Trophoblast cell (in vitro differentiated cells and primary cell): ENCODE results near the gene FBRSL1.
A peak's percentile ranks its signal among the peaks of the same experiment; 100 is the strongest.

Experiments
- DNase-seq, 2 donors: peaks; one replicate each; pipeline ENCODE4 v3.0.0-alpha.2; 2016
- H2AFZ ChIP-seq: 2 replicates; pipeline ENCODE4 v1.6.1; 2013; ENCODE audit warnings: low read length, moderate library complexity, mild to moderate bottlenecking; ENCODE audit not compliant: insufficient read depth, poor library complexity
- H2AK5ac ChIP-seq: 2 replicates; pipeline ENCODE4 v1.6.1; 2013; ENCODE audit warnings: mild to moderate bottlenecking, low read length
- H2BK120ac ChIP-seq: 2 replicates; pipeline ENCODE4 v1.6.1; 2013; ENCODE audit warnings: low read length, mild to moderate bottlenecking, moderate library complexity; ENCODE audit not compliant: insufficient read depth, poor library complexity
- H2BK12ac ChIP-seq: 2 replicates; pipeline ENCODE4 v1.6.1; 2013; ENCODE audit warnings: mild to moderate bottlenecking, low read length, moderate library complexity
- H2BK5ac ChIP-seq: 2 replicates; pipeline ENCODE4 v1.6.1; 2013; ENCODE audit warnings: low read length, low read depth, moderate library complexity, mild to moderate bottlenecking; ENCODE audit not compliant: poor library complexity
- H3K14ac ChIP-seq: 2 replicates; pipeline ENCODE4 v1.6.1; 2013; ENCODE audit warnings: mild to moderate bottlenecking, low read length
- H3K18ac ChIP-seq: 2 replicates; pipeline ENCODE4 v1.6.1; 2013; ENCODE audit warnings: mild to moderate bottlenecking, low read length
- H3K23ac ChIP-seq: 2 replicates; pipeline ENCODE4 v1.6.1; 2013; ENCODE audit warnings: low read length
- H3K27ac ChIP-seq: 2 replicates; pipeline ENCODE4 v1.5.1; 2013; ENCODE audit warnings: low read depth, mild to moderate bottlenecking, inconsistent platforms, low read length, moderate library complexity
- H3K27me3 ChIP-seq: 2 replicates; pipeline ENCODE4 v1.6.1; 2013; ENCODE audit warnings: inconsistent platforms, mild to moderate bottlenecking, low read length, moderate library complexity; ENCODE audit not compliant: insufficient read depth
- H3K36me3 ChIP-seq, 2 experiments: 1 replicate in 1 of 2; 2 replicates in 1 of 2; pipeline ENCODE4 v1.6.1; 2013; ENCODE audit warnings: low read length in 2 of 2, mild to moderate bottlenecking in 2 of 2, moderate library complexity in 1 of 2; ENCODE audit not compliant: insufficient read depth in 2 of 2, control insufficient read depth in 1 of 2
- H3K4ac ChIP-seq: 2 replicates; pipeline ENCODE4 v1.6.1; 2013; ENCODE audit warnings: low read depth, mild to moderate bottlenecking, low read length, moderate library complexity
- H3K4me1 ChIP-seq, 2 experiments: 1 replicate in 1 of 2; 2 replicates in 1 of 2; pipeline ENCODE4 v1.6.1; 2013; ENCODE audit warnings: low read length in 2 of 2, mild to moderate bottlenecking in 2 of 2, moderate library complexity in 1 of 2; ENCODE audit not compliant: insufficient read depth in 2 of 2, control insufficient read depth in 1 of 2
- H3K4me2 ChIP-seq: 2 replicates; pipeline ENCODE4 v1.6.1; 2013; ENCODE audit warnings: inconsistent platforms, mild to moderate bottlenecking, low read length, moderate library complexity
- H3K4me3 ChIP-seq: 2 replicates; pipeline ENCODE4 v1.5.1; 2013; ENCODE audit warnings: mild to moderate bottlenecking, low read depth, low read length, inconsistent platforms
- H3K79me1 ChIP-seq: one replicate; pipeline ENCODE4 v1.6.1; 2013; ENCODE audit warnings: low read length
- H3K79me2 ChIP-seq: 2 replicates; pipeline ENCODE4 v1.6.1; 2013; ENCODE audit warnings: low read length, mild to moderate bottlenecking; ENCODE audit not compliant: control insufficient read depth, insufficient read depth, poor library complexity
- H3K9ac ChIP-seq: 2 replicates; pipeline ENCODE4 v1.6.1; 2013; ENCODE audit warnings: mild to moderate bottlenecking, low read length
- H3K9me3 ChIP-seq: 2 replicates; pipeline ENCODE4 v1.6.1; 2013; ENCODE audit warnings: low read depth, mild to moderate bottlenecking, control low read depth, inconsistent platforms, low read length; ENCODE audit not compliant: insufficient read depth
- H4K12ac ChIP-seq: 2 replicates; pipeline ENCODE4 v1.6.1; 2013; ENCODE audit warnings: low read depth, mild to moderate bottlenecking, low read length, moderate library complexity
- H4K8ac ChIP-seq: 2 replicates; pipeline ENCODE4 v1.6.1; 2013; ENCODE audit warnings: low read depth, mild to moderate bottlenecking, low read length, moderate library complexity
- H4K91ac ChIP-seq: one replicate; pipeline ENCODE4 v1.6.1; 2013; ENCODE audit warnings: low read depth, mild to moderate bottlenecking, low read length, moderate library complexity
- WGBS: extraction: QIAGEN DNeasy Blood & Tissue Kit; methylation state at CpG from one replicate; pipeline ENCODE4 v1.1.7; 2013; ENCODE audit warnings: missing lambda C conversion rate; ENCODE audit not compliant: insufficient read length, insufficient coverage; ENCODE audit errors: extremely low coverage; 5-methylcytosine and 5-hydroxymethylcytosine counted together

The FBRSL1 gene

GRCh38 chr12:132542661-132543060, 52.7 kb downstream of the FBRSL1 start:
- H3K4me2 ChIP-seq: no peak overlapping the region
- no CpG with 5 or more reads among the region's 9 CpGs for WGBS
- no peaks in the 10 kb centered on the region for H3K27me3 ChIP-seq

GRCh38 chr12:132543298-132544079, 53.5 kb downstream of the FBRSL1 start:
- DNase-seq: no peak
- H3K4me2 ChIP-seq: no peak overlapping the region
- H4K8ac ChIP-seq: no peak overlapping the region
- no peak overlapping the region for H2AK5ac ChIP-seq
- no peak overlapping the region for H4K91ac ChIP-seq
- no peak overlapping the region for H3K18ac ChIP-seq
- no peak overlapping the region for H2BK5ac ChIP-seq
- H2AFZ ChIP-seq: no peak overlapping the region
- H2BK12ac ChIP-seq: no peak overlapping the region
- H3K79me1 ChIP-seq: no peaks in the 10 kb centered on the region
- no peak overlapping the region for H4K12ac ChIP-seq
- no peak overlapping the region for H2BK120ac ChIP-seq
- H3K23ac ChIP-seq: no peak overlapping the region
- no peak overlapping the region for H3K4ac ChIP-seq
- no peaks in the 10 kb centered on the region for H3K4me1 ChIP-seq
- H3K9me3 ChIP-seq: peaks cover 4% of the 10 kb centered on the region
- no peak overlapping the region for H3K9ac ChIP-seq
- no peaks in the 10 kb centered on the region for H3K27me3 ChIP-seq
- no peak overlapping the region for H3K4me3 ChIP-seq
- no CpG with 5 or more reads among the region's 27 CpGs for WGBS
- H3K36me3 ChIP-seq: peaks cover 1 to 2% of the 10 kb centered on the region in 2 experiments
- H3K27ac ChIP-seq: no peak overlapping the region
- H3K79me2 ChIP-seq: no peaks in the 10 kb centered on the region
- H3K14ac ChIP-seq: no peak overlapping the region

More at GRCh38 chr12:132542661-132543060, 52.7 kb downstream of the FBRSL1 start:
- H3K27ac ChIP-seq: no peak overlapping the region
- no peak overlapping the region for H4K91ac ChIP-seq
- no peak overlapping the region for H2BK120ac ChIP-seq
- no peak overlapping the region for H3K4me3 ChIP-seq
- H3K18ac ChIP-seq: no peak overlapping the region
- H2AK5ac ChIP-seq: no peak overlapping the region
- H2BK12ac ChIP-seq: no peak overlapping the region
- peaks cover 5% of the 10 kb centered on the region for H3K9me3 ChIP-seq
- no peaks in the 10 kb centered on the region for H3K79me1 ChIP-seq
- no peak overlapping the region for H3K9ac ChIP-seq
- H2AFZ ChIP-seq: no peak overlapping the region
- no peaks in the 10 kb centered on the region for H3K4me1 ChIP-seq
- H3K23ac ChIP-seq: no peak overlapping the region
- no peak overlapping the region for H4K12ac ChIP-seq
- H3K36me3 ChIP-seq: no peaks in the 10 kb centered on the region
- no peak for DNase-seq
- no peak overlapping the region for H2BK5ac ChIP-seq
- H3K79me2 ChIP-seq: no peaks in the 10 kb centered on the region
- no peak overlapping the region for H3K14ac ChIP-seq
- no peak overlapping the region for H4K8ac ChIP-seq
- H3K4ac ChIP-seq: no peak overlapping the region

- Histone ChIP-seq H3K27ac (no peak overlapping the region), H3K79me1 (no peaks in the 10 kb centered on the region), H4K8ac (no peak overlapping the region), H4K91ac (no peak overlapping the region), H3K9ac (no peak overlapping the region), H3K14ac (no peak overlapping the region), H2AFZ (no peak overlapping the region), H2BK5ac (no peak overlapping the region), H2BK12ac (no peak overlapping the region), H3K79me2 (no peaks in the 10 kb centered on the region), H3K4me2 (no peak overlapping the region), H3K4me1 (no peaks in the 10 kb centered on the region), H3K4me3 (no peak overlapping the region), H3K27me3 (no peaks in the 10 kb centered on the region), H3K4ac (no peak overlapping the region), H3K18ac (no peak overlapping the region), H3K36me3 (peaks cover 3 to 5% of the 10 kb centered on the region in 2 experiments), H3K23ac (no peak overlapping the region), H4K12ac (no peak overlapping the region), H2BK120ac (no peak overlapping the region), H2AK5ac (no peak overlapping the region), H3K9me3 (peaks cover 4% of the 10 kb centered on the region)
- DNase-seq: no peak
- no CpG with 5 or more reads among the region's 12 CpGs for WGBS
These were observed 54.1 kb downstream of the FBRSL1 start for GRCh38 chr12:132544080-132544397.

- H3K79me1 ChIP-seq: no peaks in the 10 kb centered on the region
- peaks cover 4% of the 10 kb centered on the region for H3K9me3 ChIP-seq
- no peak overlapping the region for H3K14ac ChIP-seq
- H2BK120ac ChIP-seq: no peak overlapping the region
- no CpG with 5 or more reads among the region's 11 CpGs for WGBS
- H3K27me3 ChIP-seq: no peaks in the 10 kb centered on the region
- no peak overlapping the region for H3K18ac ChIP-seq
- H4K91ac ChIP-seq: no peak overlapping the region
- H4K8ac ChIP-seq: no peak overlapping the region
- H3K4ac ChIP-seq: no peak overlapping the region
- peaks cover 3 to 5% of the 10 kb centered on the region in 2 experiments for H3K36me3 ChIP-seq
- DNase-seq: no peak
- no peak overlapping the region for H2AFZ ChIP-seq
- no peak overlapping the region for H3K4me3 ChIP-seq
- no peak overlapping the region for H3K9ac ChIP-seq
- no peak overlapping the region for H2AK5ac ChIP-seq
- no peak overlapping the region for H4K12ac ChIP-seq
- no peak overlapping the region for H3K4me2 ChIP-seq
- no peaks in the 10 kb centered on the region for H3K4me1 ChIP-seq
- no peak overlapping the region for H3K27ac ChIP-seq
- H3K79me2 ChIP-seq: no peaks in the 10 kb centered on the region
- H2BK12ac ChIP-seq: no peak overlapping the region
- no peak overlapping the region for H2BK5ac ChIP-seq
- H3K23ac ChIP-seq: peak overlapping the region; percentile 11
These were observed 54.5 kb downstream of the FBRSL1 start for GRCh38 chr12:132544498-132544897.
